DMS53 treated with DMSO at 0.1 percent for 48 hours (cell line): ENCODE results near the gene HYAL3.
A peak's percentile ranks its signal among the peaks of the same experiment; 100 is the strongest.
"Not testable (repeated sequence)": the region's sequence is repeated elsewhere in the genome, so short reads cannot be mapped to it uniquely, and the experiment has no call there.

ENCODE experiments used
- DNase-seq: peaks from one replicate; lab custom pipeline; 2025; ENCODE audit not compliant: unreplicated experiment; lab: John Stamatoyannopoulos, UW

HYAL3 gene

DNA sequence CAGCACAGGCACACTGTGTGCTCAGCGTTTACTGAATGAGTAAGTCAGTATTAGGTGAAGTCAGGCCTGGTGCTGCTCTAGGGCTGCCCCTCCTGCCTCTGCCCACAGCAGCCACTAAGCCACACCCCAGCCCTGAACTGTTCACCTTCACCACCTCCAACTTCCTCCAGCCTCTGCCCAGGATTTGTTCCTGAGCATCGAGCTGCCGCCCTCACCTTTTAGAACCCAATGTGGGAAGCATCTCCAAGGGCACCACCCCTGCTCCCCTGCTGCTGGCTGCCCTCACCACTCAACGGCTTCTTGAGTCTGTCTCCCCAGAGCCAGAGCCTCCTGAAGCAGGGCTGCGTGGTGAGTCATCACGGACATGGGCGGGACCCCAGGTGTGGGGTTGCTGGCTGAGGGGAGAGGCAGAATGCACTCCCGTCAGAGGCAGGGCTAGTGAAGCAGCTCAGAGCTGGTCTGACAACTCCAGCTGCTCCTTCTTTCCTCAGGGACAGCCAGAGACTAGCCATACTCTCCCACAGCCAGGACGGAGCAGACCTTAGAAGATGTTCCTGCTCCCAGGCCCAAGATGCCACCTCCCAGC lies 17.5 kb upstream of the HYAL3 start:
- DNase-seq = peak; percentile 15

GRCh38 chr3:50314816-50315215 lies 15.6 kb upstream of the HYAL3 start:
- DNase-seq = no peak

DNA sequence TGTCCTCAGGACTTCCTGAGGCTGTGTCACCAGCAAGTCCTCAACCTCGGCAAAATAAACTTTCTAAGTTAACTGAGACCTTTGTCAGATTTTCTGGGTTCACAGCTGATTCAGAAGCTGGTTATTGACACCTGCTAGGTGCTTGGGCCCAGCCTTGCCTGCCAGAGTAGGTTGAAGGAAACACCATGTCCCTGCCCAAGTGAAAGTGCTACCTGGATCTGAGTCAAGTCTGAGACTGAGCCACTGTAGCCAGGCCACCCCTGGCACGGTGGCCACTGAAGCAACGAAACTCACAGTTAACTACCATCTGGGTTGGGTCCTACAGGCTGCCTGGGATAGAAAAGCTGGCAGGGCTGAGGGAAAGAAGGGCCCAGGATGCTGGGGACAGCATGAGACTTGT lies 15.1 kb upstream of the HYAL3 start:
- no peak for DNase-seq

DNA sequence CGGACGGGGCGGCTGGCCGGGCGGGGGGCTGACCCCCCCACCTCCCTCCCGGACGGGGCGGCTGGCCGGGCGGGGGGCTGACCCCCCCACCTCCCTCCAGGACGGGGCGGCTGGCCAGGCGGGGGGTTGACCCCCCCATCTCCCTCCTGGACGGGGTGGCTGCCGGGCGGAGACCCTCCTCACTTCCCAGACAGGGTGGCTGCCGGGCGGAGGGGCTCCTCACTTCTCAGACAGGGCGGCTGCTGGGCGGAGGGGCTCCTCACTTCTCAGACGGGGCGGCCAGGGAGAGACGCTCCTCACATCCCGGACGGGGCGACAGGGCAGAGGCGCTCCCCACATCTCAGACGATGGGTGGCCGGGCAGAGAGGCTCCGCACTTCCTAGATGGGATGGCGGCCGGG lies 12.8 kb upstream of the HYAL3 start:
- not testable (repeated sequence) for DNase-seq

DNA sequence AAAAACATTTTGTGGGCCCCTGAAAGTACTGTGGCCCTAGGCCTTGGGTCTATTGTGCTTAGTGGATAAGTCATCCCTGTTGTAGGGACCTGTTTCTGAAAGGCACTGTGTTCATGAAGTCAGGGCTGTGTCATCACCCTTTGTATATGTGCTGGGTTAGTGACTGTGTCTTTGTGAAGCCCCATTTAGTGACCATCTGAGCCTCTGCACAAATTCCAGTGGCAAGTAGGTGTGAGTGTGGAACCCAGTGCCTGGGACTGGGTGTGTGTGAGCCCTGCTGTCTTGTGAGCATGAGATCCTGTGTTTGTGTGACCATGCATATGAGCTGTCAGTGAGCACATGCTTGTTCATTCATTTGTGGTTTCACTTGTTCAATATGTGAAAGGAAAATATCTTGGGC lies 5.4 kb upstream of the HYAL3 start:
- no peak for DNase-seq

GRCh38 chr3:50303013-50303815 lies 4.0 kb upstream of the HYAL3 start, which contains the start of gene HYAL1:
TSS of gene HYAL1 (minus strand) at chr3:50303574. CDS start at chr3:50302956, 618 bp downstream.
- no peak for DNase-seq

DNA sequence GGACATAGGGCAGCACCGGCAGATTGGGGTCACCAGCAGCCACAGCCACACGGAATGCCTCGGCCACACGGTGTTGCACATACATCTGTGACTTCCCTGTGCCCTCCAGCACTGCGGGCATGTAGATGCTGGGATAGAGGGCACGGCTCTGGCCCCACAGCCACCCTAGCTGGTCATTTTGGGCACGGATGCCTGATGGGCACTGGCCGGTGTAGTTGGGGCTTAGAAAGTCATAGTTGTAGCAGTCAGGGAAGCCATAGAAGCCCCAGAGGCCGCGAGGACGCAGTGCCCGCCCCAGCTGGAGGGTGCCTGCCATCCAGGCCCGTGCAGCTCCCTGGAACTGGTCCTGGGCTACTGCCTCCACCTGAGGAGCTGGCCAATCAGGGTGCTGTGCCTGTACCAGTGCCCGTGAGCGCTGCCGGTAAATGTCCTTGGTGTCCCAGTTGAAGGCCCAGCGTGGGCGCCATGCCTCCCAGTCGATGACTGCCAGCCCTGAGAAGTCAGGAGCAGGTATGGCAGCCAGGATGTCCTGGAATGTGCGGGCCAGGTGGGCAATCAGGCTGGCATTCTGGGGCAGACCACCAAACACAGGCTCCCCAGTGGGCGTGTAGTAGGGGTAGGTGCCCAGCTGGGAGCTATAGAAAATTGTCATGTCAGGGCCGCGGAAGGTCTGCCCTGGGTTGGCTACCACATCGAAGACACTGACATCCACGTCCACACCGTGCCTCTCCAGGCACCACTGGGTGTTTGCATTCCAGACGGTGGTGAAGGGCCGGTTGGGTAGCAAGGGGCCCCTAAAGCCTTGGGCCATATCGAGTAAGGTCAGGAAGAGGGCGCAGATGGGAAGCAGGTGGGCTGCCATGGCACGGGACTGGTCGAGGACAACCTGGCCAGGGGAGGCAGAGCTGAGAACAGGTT lies 3.1 kb upstream of the HYAL3 start:
- no peak for DNase-seq

- DNase-seq = no peak
Measured at GRCh38 chr3:50300681-50301254, 1.6 kb upstream of the HYAL3 start.

- no peak for DNase-seq
Measured at GRCh38 chr3:50299929-50300680, 900 bp upstream of the HYAL3 start.

- no peak for DNase-seq
Measured at GRCh38 chr3:50299638-50299928, 378 bp upstream of the HYAL3 start.

- DNase-seq = no peak
Measured at GRCh38 chr3:50297896-50298725, 1.1 kb downstream of the HYAL3 start.

- DNase-seq = no peak
Measured at GRCh38 chr3:50297384-50297775, 1.8 kb downstream of the HYAL3 start.

- DNase-seq = no peak
Measured at GRCh38 chr3:50296721-50297383, 2.4 kb downstream of the HYAL3 start.

GRCh38 chr3:50295553-50296431 lies 3.4 kb downstream of the HYAL3 start:
- DNase-seq = no peak

DNA sequence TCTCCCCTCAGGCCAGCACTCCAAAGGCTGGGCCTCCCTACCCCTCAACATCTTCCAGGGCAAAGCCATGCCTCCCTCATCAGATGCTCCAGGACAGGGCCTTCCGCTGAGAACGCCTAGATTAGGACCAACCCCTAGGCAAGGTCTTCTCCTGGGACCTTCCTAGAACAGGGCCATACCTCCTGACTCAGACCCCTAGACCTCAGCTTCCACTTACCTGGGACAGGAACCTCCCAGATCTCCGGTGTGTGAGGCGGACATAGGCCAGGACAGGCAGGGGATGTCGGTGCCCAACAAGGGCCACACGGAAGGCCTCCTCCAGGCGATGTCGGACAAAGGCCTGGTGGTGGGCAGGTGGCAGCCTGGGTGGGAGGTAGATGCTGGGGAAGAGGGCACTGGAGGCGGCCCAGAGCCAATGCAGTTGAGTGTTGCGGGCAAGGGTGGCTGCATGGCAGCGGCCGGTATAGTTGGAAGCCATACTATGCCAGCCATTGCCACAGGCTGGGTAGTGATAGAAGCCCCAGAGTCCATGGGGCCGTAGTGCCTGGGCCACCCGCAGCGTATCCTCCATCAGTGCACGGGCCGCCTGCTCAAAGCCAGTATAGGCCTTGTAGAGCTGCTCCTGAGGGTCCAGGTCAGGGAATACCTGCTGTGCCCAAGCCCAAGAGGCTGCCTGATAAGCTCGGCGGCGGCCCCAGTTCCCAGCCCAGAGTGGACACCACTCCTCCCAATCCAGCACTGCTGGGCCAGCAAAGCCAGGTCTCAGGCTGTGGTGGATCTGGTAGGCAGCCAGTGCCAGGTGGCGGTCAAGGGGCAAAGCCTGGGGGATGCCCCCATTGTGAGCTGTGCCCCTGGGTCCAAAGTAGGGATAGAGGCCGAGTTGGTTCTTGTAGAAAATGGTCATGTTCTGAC lies 4.5 kb downstream of the HYAL3 start:
- no peak for DNase-seq

GRCh38 chr3:50294089-50294488 lies 5.1 kb downstream of the HYAL3 start:
- DNase-seq = no peak

GRCh38 chr3:50293079-50293801 lies 6.0 kb downstream of the HYAL3 start:
- no peak for DNase-seq
